Liver (tissue), 9 donors: ENCODE measurements around the gene HDLBP. TPM values are rescaled to one million over a fixed set of nuclear protein-coding genes. Genes with fewer than 3 reads are reported as not detected.

Experiments used
- DNase-seq: peaks from one replicate; pipeline ENCODE4 v3.0.0-alpha.2; 2017; ENCODE audit warnings: low spot score
- H3K27ac ChIP-seq, 2 donors: one replicate each; pipeline ENCODE4 v1.7.0; 2013; ENCODE audit warnings: inconsistent platforms in 2 of 2, low read length in 2 of 2, control low read depth in 1 of 2, low read depth in 1 of 2, mild to moderate bottlenecking in 1 of 2
- H3K27me3 ChIP-seq, 4 donors: one replicate each; pipeline versions ENCODE4 v1.6.1 to v1.7.0; 2013; ENCODE audit warnings: low read length in 3 of 4, inconsistent platforms in 1 of 4, mild to moderate bottlenecking in 1 of 4, moderate library complexity in 1 of 4; ENCODE audit not compliant: control insufficient read depth in 4 of 4, insufficient read depth in 4 of 4
- H3K36me3 ChIP-seq, 4 donors: one replicate each; pipeline versions ENCODE4 v1.6.1 to v1.7.0; 2013; ENCODE audit warnings: low read length in 3 of 4, mild to moderate bottlenecking in 3 of 4, low read depth in 1 of 4, moderate library complexity in 1 of 4; ENCODE audit not compliant: control insufficient read depth in 4 of 4, insufficient read depth in 3 of 4
- H3K4me1 ChIP-seq, 4 donors: one replicate each; pipeline versions ENCODE4 v1.6.1 to v1.7.0; 2013; ENCODE audit warnings: low read length in 3 of 4, mild to moderate bottlenecking in 3 of 4, moderate library complexity in 1 of 4; ENCODE audit not compliant: control insufficient read depth in 4 of 4, insufficient read depth in 4 of 4
- H3K4me3 ChIP-seq, 3 donors: one replicate each; pipeline versions ENCODE4 v1.6.1 to v1.7.0; 2013; ENCODE audit warnings: low read length in 3 of 3, control low read depth in 1 of 3, low read depth in 1 of 3, mild to moderate bottlenecking in 1 of 3
- H3K9ac ChIP-seq, 2 donors: one replicate each; pipeline ENCODE4 v1.7.0; 2013; ENCODE audit warnings: low read length in 2 of 2, mild to moderate bottlenecking in 2 of 2, moderate library complexity in 2 of 2, control low read depth in 1 of 2, low read depth in 1 of 2
- H3K9me3 ChIP-seq, 4 donors: one replicate each; pipeline versions ENCODE4 v1.6.1 to v1.7.0; 2013; ENCODE audit warnings: low read length in 3 of 4; ENCODE audit not compliant: control insufficient read depth in 4 of 4
- ATF3 ChIP-seq: IDR thresholded peaks from 2 replicates; pipeline ENCODE4 v1.6.1; 2016; ENCODE audit warnings: antibody characterized with exemption
- EGR1 ChIP-seq, 2 donors: IDR thresholded peaks; 2 replicates each; pipeline ENCODE4 v1.6.1; 2016 to 2018; ENCODE audit warnings: antibody characterized with exemption in 2 of 2, low read depth in 2 of 2
- FOXA1 ChIP-seq: IDR thresholded peaks from 2 replicates; pipeline ENCODE4 v1.6.1; 2016; ENCODE audit warnings: antibody characterized with exemption
- FOXA2 ChIP-seq: IDR thresholded peaks from 2 replicates; pipeline ENCODE4 v1.6.1; 2016; ENCODE audit warnings: antibody characterized with exemption
- GABPA ChIP-seq, 2 donors: IDR thresholded peaks in 1 of 2; conservative IDR thresholded peaks in 1 of 2; 2 replicates each; pipeline ENCODE4 v1.6.1; 2016; ENCODE audit warnings: antibody characterized with exemption in 2 of 2, mild to moderate bottlenecking in 1 of 2, moderate library complexity in 1 of 2
- HNF4A ChIP-seq, 2 donors: conservative IDR thresholded peaks; 2 replicates each; pipeline ENCODE4 v1.6.1; 2016; ENCODE audit warnings: antibody characterized with exemption in 2 of 2, mild to moderate bottlenecking in 2 of 2
- HNF4G ChIP-seq: IDR thresholded peaks from 2 replicates; pipeline ENCODE4 v1.6.1; 2016; ENCODE audit warnings: antibody characterized with exemption
- JUND ChIP-seq, 2 donors: IDR thresholded peaks; 2 replicates each; pipeline ENCODE4 v1.6.1; 2016; ENCODE audit warnings: antibody characterized with exemption in 2 of 2
- MAX ChIP-seq: IDR thresholded peaks from 2 replicates; pipeline ENCODE4 v1.6.1; 2016; ENCODE audit warnings: antibody characterized with exemption
- NR2F2 ChIP-seq: IDR thresholded peaks from 2 replicates; pipeline ENCODE4 v1.6.1; 2016; ENCODE audit warnings: antibody characterized with exemption
- RAD21 ChIP-seq, 2 donors: IDR thresholded peaks; 2 replicates each; pipeline ENCODE4 v1.6.1; 2016; ENCODE audit warnings: antibody characterized with exemption in 2 of 2, mild to moderate bottlenecking in 2 of 2
- RXRA ChIP-seq, 2 donors: IDR thresholded peaks; 2 replicates each; pipeline ENCODE4 v1.6.1; 2017 to 2018; ENCODE audit warnings: antibody characterized with exemption in 2 of 2, mild to moderate bottlenecking in 1 of 2
- SP1 ChIP-seq: IDR thresholded peaks from 2 replicates; pipeline ENCODE4 v1.6.1; 2018; ENCODE audit warnings: antibody characterized with exemption, mild to moderate bottlenecking
- TAF1 ChIP-seq: conservative IDR thresholded peaks from 2 replicates; pipeline ENCODE4 v1.6.1; 2016; ENCODE audit warnings: antibody characterized with exemption, mild to moderate bottlenecking
- YY1 ChIP-seq: IDR thresholded peaks from 2 replicates; pipeline ENCODE4 v1.6.1; 2016; ENCODE audit warnings: antibody characterized with exemption, mild to moderate bottlenecking
- ZBTB33 ChIP-seq: IDR thresholded peaks from 2 replicates; pipeline ENCODE4 v1.6.1; 2016; ENCODE audit warnings: antibody characterized with exemption
- WGBS: extraction: QIAGEN DNeasy Blood & Tissue Kit; methylation state at CpG from one replicate; pipeline ENCODE4 v1.1.7; 2013; 5-methylcytosine and 5-hydroxymethylcytosine counted together
- polyA plus RNA-seq, 2 donors: library from polyadenylated mRNA; stranded (reverse) in 1 of 2; unstranded in 1 of 2; fragments of 200-250 nt in 1 of 2; fragments of >200 nt in 1 of 2; fragmentation: Nextera tagmentation in 1 of 2; extraction: Ambion mirVana in 1 of 2; gene quantifications; one replicate each; pipeline versions ENCODE4 v1.2.1 to v1.2.3, GENCODE V29; 2013 to 2015
- total RNA-seq, 2 donors: library from RNA; depleted of rRNA; stranded (reverse); fragments of >200 nt; gene quantifications; one replicate each; pipeline ENCODE4 v1.2.3, GENCODE V29; 2014
- TF ChIP-seq, protein P1 (sequence below): fragments of 150-350 bp; IDR thresholded peaks from 2 replicates; pipeline ENCODE4 v1.5.1; 2017; ENCODE audit warnings: improper control_type of control experiment, low read depth, low read length; ENCODE audit not compliant: missing input control
- TF ChIP-seq, protein P2 (sequence below): IDR thresholded peaks from 2 replicates; pipeline ENCODE4 v1.6.1; 2016; ENCODE audit warnings: antibody characterized with exemption, mild to moderate bottlenecking
- donor health status: healthy.
- donor health status: healthy.
- donor health status: healthy.
- donor health status: healthy.
- donor health status: healthy.

HDLBP gene
- total and polyA plus RNA-seq, 4 donors, result 219 to 580 (median 258) TPM

GRCh38 chr2:241261628-241262027 is 53.8 kb downstream of the HDLBP start:
- H3K36me3 ChIP-seq, result peaks cover 9 to 75% (median 70%) of the 10 kb centered on the region in 4 donors
- no peaks in the 10 kb centered on the region for H3K9me3 ChIP-seq
- H3K27me3 ChIP-seq, result no peaks in the 10 kb centered on the region
- H3K4me1 ChIP-seq, result peaks cover 0 to 19% (median 3%) of the 10 kb centered on the region in 4 donors
- no peak for DNase-seq
- no peak for TF ChIP-seq TAF1
- no peak for TF ChIP-seq YY1
- TF ChIP-seq HNF4A (conservative IDR thresholded peaks at IDR 0.05), result no peak
- TF ChIP-seq JUND (IDR thresholded peaks at IDR 0.05), result no peak
- TF ChIP-seq, protein P1, sequence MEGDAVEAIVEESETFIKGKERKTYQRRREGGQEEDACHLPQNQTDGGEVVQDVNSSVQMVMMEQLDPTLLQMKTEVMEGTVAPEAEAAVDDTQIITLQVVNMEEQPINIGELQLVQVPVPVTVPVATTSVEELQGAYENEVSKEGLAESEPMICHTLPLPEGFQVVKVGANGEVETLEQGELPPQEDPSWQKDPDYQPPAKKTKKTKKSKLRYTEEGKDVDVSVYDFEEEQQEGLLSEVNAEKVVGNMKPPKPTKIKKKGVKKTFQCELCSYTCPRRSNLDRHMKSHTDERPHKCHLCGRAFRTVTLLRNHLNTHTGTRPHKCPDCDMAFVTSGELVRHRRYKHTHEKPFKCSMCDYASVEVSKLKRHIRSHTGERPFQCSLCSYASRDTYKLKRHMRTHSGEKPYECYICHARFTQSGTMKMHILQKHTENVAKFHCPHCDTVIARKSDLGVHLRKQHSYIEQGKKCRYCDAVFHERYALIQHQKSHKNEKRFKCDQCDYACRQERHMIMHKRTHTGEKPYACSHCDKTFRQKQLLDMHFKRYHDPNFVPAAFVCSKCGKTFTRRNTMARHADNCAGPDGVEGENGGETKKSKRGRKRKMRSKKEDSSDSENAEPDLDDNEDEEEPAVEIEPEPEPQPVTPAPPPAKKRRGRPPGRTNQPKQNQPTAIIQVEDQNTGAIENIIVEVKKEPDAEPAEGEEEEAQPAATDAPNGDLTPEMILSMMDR, result no peak
- TF ChIP-seq SP1, result no peak
- TF ChIP-seq RXRA (IDR thresholded peaks at IDR 0.05), result no peak
- no peak for TF ChIP-seq HNF4G
- TF ChIP-seq, protein P2, sequence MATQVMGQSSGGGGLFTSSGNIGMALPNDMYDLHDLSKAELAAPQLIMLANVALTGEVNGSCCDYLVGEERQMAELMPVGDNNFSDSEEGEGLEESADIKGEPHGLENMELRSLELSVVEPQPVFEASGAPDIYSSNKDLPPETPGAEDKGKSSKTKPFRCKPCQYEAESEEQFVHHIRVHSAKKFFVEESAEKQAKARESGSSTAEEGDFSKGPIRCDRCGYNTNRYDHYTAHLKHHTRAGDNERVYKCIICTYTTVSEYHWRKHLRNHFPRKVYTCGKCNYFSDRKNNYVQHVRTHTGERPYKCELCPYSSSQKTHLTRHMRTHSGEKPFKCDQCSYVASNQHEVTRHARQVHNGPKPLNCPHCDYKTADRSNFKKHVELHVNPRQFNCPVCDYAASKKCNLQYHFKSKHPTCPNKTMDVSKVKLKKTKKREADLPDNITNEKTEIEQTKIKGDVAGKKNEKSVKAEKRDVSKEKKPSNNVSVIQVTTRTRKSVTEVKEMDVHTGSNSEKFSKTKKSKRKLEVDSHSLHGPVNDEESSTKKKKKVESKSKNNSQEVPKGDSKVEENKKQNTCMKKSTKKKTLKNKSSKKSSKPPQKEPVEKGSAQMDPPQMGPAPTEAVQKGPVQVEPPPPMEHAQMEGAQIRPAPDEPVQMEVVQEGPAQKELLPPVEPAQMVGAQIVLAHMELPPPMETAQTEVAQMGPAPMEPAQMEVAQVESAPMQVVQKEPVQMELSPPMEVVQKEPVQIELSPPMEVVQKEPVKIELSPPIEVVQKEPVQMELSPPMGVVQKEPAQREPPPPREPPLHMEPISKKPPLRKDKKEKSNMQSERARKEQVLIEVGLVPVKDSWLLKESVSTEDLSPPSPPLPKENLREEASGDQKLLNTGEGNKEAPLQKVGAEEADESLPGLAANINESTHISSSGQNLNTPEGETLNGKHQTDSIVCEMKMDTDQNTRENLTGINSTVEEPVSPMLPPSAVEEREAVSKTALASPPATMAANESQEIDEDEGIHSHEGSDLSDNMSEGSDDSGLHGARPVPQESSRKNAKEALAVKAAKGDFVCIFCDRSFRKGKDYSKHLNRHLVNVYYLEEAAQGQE, result no peak
- TF ChIP-seq GABPA (IDR thresholded peaks at IDR 0.05 in 1 of 2, conservative IDR thresholded peaks at IDR 0.05 in 1 of 2), result no peak
- TF ChIP-seq RAD21 (IDR thresholded peaks at IDR 0.05), result no peak
- TF ChIP-seq FOXA1, result no peak
- TF ChIP-seq ATF3, result no peak
- H3K27ac ChIP-seq, result no peak overlapping the region
- no peak overlapping the region for H3K4me3 ChIP-seq
- no peak overlapping the region for H3K9ac ChIP-seq
- 96% methylated on average over 4 of the region's 4 CpGs for WGBS

GRCh38 chr2:241260911-241261310 is 54.6 kb downstream of the HDLBP start:
- Histone ChIP-seq H3K27ac (no peak overlapping the region), H3K4me1 (peaks cover 0 to 26% (median 9%) of the 10 kb centered on the region in 4 donors)
- 97% methylated on average over 3 of the region's 3 CpGs for WGBS

More at GRCh38 chr2:241260911-241261310, 54.6 kb downstream of the HDLBP start:
- DNase-seq, result no peak
- Histone ChIP-seq H3K4me3 (no peak overlapping the region), H3K27me3 (no peaks in the 10 kb centered on the region), H3K9ac (no peak overlapping the region), H3K9me3 (no peaks in the 10 kb centered on the region), H3K36me3 (peaks cover 11 to 75% (median 70%) of the 10 kb centered on the region in 4 donors)
- TF ChIP-seq NR2F2, result no peak
- TF ChIP-seq FOXA2, result no peak
- no peak for TF ChIP-seq SP1
- TF ChIP-seq ATF3, result no peak
- TF ChIP-seq EGR1 (IDR thresholded peaks at IDR 0.05; ENCODE audit: low read depth in 2 of 2), result no peak
- TF ChIP-seq, protein P2, result no peak
- TF ChIP-seq GABPA (IDR thresholded peaks at IDR 0.05 in 1 of 2, conservative IDR thresholded peaks at IDR 0.05 in 1 of 2), result no peak
- no peak for TF ChIP-seq RXRA (IDR thresholded peaks at IDR 0.05)
- TF ChIP-seq HNF4G, result no peak
- no peak for TF ChIP-seq ZBTB33
- no peak for TF ChIP-seq MAX
